ENCODE data around the gene TBX20. TPM values are rescaled to one million over a fixed set of nuclear protein-coding genes. Genes with fewer than 3 reads are reported as not detected.

Gene TBX20
- total RNA-seq, 2 donors from 2014 or later: 0.35 to 3.4 TPM

GRCh38 chr7:35251606-35252310 lies 2.1 kb downstream of the TBX20 start:
- Histone ChIP-seq H3K4me1 (ENCODE audit: control insufficient read depth in 1 of 2, low read depth in 2 of 2) (peaks cover 0 to 3% of the 10 kb centered on the region in 2 donors), H3K27me3 (replicated peaks; ENCODE audit: insufficient read depth) (peaks cover 24% of the 10 kb centered on the region), H3K27ac (no peak overlapping the region), H3K9me3 (no peaks in the 10 kb centered on the region), H3K36me3 (no peaks in the 10 kb centered on the region), H3K4me3 (no peak overlapping the region)
- DNase-seq (ENCODE audit: low spot score) (no peak), ATAC-seq (ENCODE audit: insufficient number of reproducible peaks, low FRiP score, low read depth) (no peak)
- no peak for TF ChIP-seq CTCF (IDR thresholded peaks at IDR 0.05)

GRCh38 chr7:35250941-35251340 lies 3.0 kb downstream of the TBX20 start:
- no peak overlapping the region for H3K4me3 ChIP-seq
- H3K4me1 ChIP-seq (ENCODE audit: control insufficient read depth in 1 of 2, low read depth in 2 of 2): peaks cover 0 to 3% of the 10 kb centered on the region in 2 donors
- no peak overlapping the region for H3K27ac ChIP-seq
- no peak for TF ChIP-seq CTCF (IDR thresholded peaks at IDR 0.05)
- H3K27me3 ChIP-seq (replicated peaks; ENCODE audit: insufficient read depth): peaks cover 17% of the 10 kb centered on the region
- DNase-seq (ENCODE audit: low spot score): no peak
- no peaks in the 10 kb centered on the region for H3K9me3 ChIP-seq
- no peak for ATAC-seq (ENCODE audit: insufficient number of reproducible peaks, low FRiP score, low read depth)
- H3K36me3 ChIP-seq: no peaks in the 10 kb centered on the region

GRCh38 chr7:35250452-35250851 lies 3.4 kb downstream of the TBX20 start:
- H3K27me3 ChIP-seq (replicated peaks; ENCODE audit: insufficient read depth): peaks cover 12% of the 10 kb centered on the region

GRCh38 chr7:35249537-35249907 lies 4.4 kb downstream of the TBX20 start:
- Histone ChIP-seq H3K9me3 (no peaks in the 10 kb centered on the region), H3K36me3 (no peaks in the 10 kb centered on the region), H3K4me1 (ENCODE audit: control insufficient read depth in 1 of 2, low read depth in 2 of 2) (peaks cover 0 to 3% of the 10 kb centered on the region in 2 donors), H3K27me3 (replicated peaks; ENCODE audit: insufficient read depth) (peaks cover 6% of the 10 kb centered on the region), H3K4me3 (no peak overlapping the region), H3K27ac (no peak overlapping the region)
- ATAC-seq (ENCODE audit: insufficient number of reproducible peaks, low FRiP score, low read depth): no peak
- no peak for DNase-seq (ENCODE audit: low spot score)
- no peak for TF ChIP-seq CTCF (IDR thresholded peaks at IDR 0.05)

More at GRCh38 chr7:35250452-35250851, 3.4 kb downstream of the TBX20 start:
- TF ChIP-seq CTCF (IDR thresholded peaks at IDR 0.05): no peak
- ATAC-seq (ENCODE audit: insufficient number of reproducible peaks, low FRiP score, low read depth): no peak
- H3K27ac ChIP-seq: no peak overlapping the region
- no peak overlapping the region for H3K4me3 ChIP-seq
- H3K4me1 ChIP-seq (ENCODE audit: control insufficient read depth in 1 of 2, low read depth in 2 of 2): peaks cover 0 to 3% of the 10 kb centered on the region in 2 donors
- no peaks in the 10 kb centered on the region for H3K36me3 ChIP-seq
- DNase-seq (ENCODE audit: low spot score): no peak
- no peaks in the 10 kb centered on the region for H3K9me3 ChIP-seq

GRCh38 chr7:35248576-35249536 lies 5.0 kb downstream of the TBX20 start:
- TF ChIP-seq CTCF (IDR thresholded peaks at IDR 0.05): no peak
- DNase-seq (ENCODE audit: low spot score) (no peak), ATAC-seq (ENCODE audit: insufficient number of reproducible peaks, low FRiP score, low read depth) (no peak)
- no peak overlapping the region for H3K4me3 ChIP-seq
- no peak overlapping the region for H3K27ac ChIP-seq
- H3K27me3 ChIP-seq (replicated peaks; ENCODE audit: insufficient read depth): no peaks in the 10 kb centered on the region
- H3K4me1 ChIP-seq (ENCODE audit: control insufficient read depth in 1 of 2, low read depth in 2 of 2): peaks cover 0 to 3% of the 10 kb centered on the region in 2 donors
- H3K9me3 ChIP-seq: no peaks in the 10 kb centered on the region
- H3K36me3 ChIP-seq: no peaks in the 10 kb centered on the region
